A204.1 (cell line): Measurements from ENCODE around the gene RNF220.

Experiments used
- FAIRE-seq: peaks from 2 replicates; lab custom pipeline; 2012; peaks lifted over from hg19 to GRCh38; lab: Jason Lieb, UNC

The RNF220 gene

GRCh38 chr1:44405031-44405797 lies at the start of gene RNF220:
RNF220 (plus strand) TSS chr1:44405255.
- no peak for FAIRE-seq

- FAIRE-seq = no peak
Measured at GRCh38 chr1:44355582-44356305, 49.3 kb upstream of the RNF220 start.

GRCh38 chr1:44357710-44358109 lies 47.3 kb upstream of the RNF220 start:
- FAIRE-seq = no peak

- no peak for FAIRE-seq
Measured at GRCh38 chr1:44359234-44359935, 45.7 kb upstream of the RNF220 start.

GRCh38 chr1:44361478-44361877 lies 43.6 kb upstream of the RNF220 start:
- no peak for FAIRE-seq

- no peak for FAIRE-seq
Measured at GRCh38 chr1:44366371-44366975, 38.6 kb upstream of the RNF220 start.

GRCh38 chr1:44367944-44368343 lies 37.1 kb upstream of the RNF220 start:
- no peak for FAIRE-seq

GRCh38 chr1:44368471-44369151 lies 36.4 kb upstream of the RNF220 start:
- FAIRE-seq = no peak

GRCh38 chr1:44371206-44371605 lies 33.8 kb upstream of the RNF220 start:
- no peak for FAIRE-seq

- FAIRE-seq = no peak
Measured at GRCh38 chr1:44375547-44375946, 29.5 kb upstream of the RNF220 start.

GRCh38 chr1:44377925-44378784 lies 26.9 kb upstream of the RNF220 start:
- FAIRE-seq = no peak

GRCh38 chr1:44380666-44381177 lies 24.3 kb upstream of the RNF220 start:
- no peak for FAIRE-seq

- no peak for FAIRE-seq
Measured at GRCh38 chr1:44388551-44388950, 16.5 kb upstream of the RNF220 start.

GRCh38 chr1:44389437-44389836 lies 15.6 kb upstream of the RNF220 start:
- FAIRE-seq = no peak

GRCh38 chr1:44390277-44390676 lies 14.8 kb upstream of the RNF220 start:
- no peak for FAIRE-seq

GRCh38 chr1:44401256-44402228 lies 3.5 kb upstream of the RNF220 start:
- FAIRE-seq = no peak

GRCh38 chr1:44405798-44406736 lies 1.0 kb downstream of the RNF220 start:
- no peak for FAIRE-seq

GRCh38 chr1:44406737-44407429 lies 1.8 kb downstream of the RNF220 start:
- FAIRE-seq = no peak
